ENCODE results near the gene RORC. TPM values are rescaled to one million over a fixed set of nuclear protein-coding genes. Genes with fewer than 3 reads are reported as not detected.

The RORC gene
- total and polyA plus RNA-seq, 2 donors = 19.9 to 56.8 TPM

DNA sequence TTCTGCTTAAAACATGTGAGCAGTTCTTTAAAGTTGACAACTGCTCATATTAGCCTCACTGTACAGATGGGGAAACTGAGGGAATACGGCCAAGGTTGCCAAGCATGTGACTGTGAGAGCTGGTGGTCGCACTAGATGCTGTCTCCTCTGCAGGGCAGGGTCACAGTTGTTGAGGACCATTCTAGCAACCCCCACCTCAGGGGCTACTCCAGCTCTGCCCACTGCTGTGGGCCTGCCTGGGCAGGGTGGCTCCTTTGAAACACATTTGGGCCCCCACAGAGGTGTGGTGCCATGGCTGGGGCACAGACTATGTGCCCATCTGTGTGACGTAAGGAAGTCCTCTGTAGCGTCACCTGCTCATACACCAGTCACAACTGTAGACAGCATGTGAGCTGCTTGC, 21.1 kb upstream of the RORC start:
- no peaks in the 10 kb centered on the region for H3K4me1 ChIP-seq (ENCODE audit: control insufficient read depth in 2 of 2, insufficient read depth in 2 of 2, low read length in 2 of 2)
- H3K36me3 ChIP-seq (ENCODE audit: control insufficient read depth in 2 of 2, insufficient read depth in 2 of 2, low read length in 1 of 2) = no peaks in the 10 kb centered on the region
- peaks cover 0 to 3% of the 10 kb centered on the region in 2 donors for H3K27me3 ChIP-seq (ENCODE audit: control insufficient read depth in 2 of 2, insufficient read depth in 1 of 2, low read length in 1 of 2)
- H3K9me3 ChIP-seq (ENCODE audit: control insufficient read depth in 2 of 2, insufficient read depth in 1 of 2, low read length in 1 of 2) = no peaks in the 10 kb centered on the region
- H3K4me3 ChIP-seq (ENCODE audit: low read length in 2 of 2) = no peak overlapping the region
- no peak overlapping the region for H3K27ac ChIP-seq (ENCODE audit: low read depth in 1 of 2, low read length in 1 of 2)
- no peak for DNase-seq (ENCODE audit: low read depth in 6 of 9, low spot score in 9 of 9)
- WGBS = 96% methylated on average over 4 of the region's 4 CpGs

DNA sequence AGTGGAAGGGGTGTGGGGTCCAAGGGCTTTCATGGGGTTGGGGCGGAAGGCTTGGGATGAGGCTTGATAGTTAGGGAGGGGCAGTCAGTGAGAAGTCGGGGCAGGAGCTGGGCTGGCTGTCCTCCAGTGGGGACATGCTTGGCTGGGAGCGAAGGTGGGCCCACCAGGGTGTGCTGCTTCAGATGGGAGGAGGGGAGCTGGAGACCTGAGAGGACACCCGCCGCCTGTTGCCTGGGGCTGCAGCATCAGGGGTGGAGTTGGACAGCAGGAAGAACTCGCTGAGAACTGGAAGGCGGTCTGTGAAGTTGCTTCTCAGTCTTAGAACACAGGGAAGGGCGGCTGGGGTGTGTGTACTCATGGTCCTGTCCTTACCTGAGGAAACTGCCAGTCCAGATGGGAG, 20.3 kb upstream of the RORC start:
- no peak for DNase-seq (ENCODE audit: low read depth in 6 of 9, low spot score in 9 of 9)
- Histone ChIP-seq H3K27ac (ENCODE audit: low read depth in 1 of 2, low read length in 1 of 2) (no peak overlapping the region), H3K9me3 (ENCODE audit: control insufficient read depth in 2 of 2, insufficient read depth in 1 of 2, low read length in 1 of 2) (no peaks in the 10 kb centered on the region), H3K4me1 (ENCODE audit: control insufficient read depth in 2 of 2, insufficient read depth in 2 of 2, low read length in 2 of 2) (no peaks in the 10 kb centered on the region), H3K27me3 (ENCODE audit: control insufficient read depth in 2 of 2, insufficient read depth in 1 of 2, low read length in 1 of 2) (peaks cover 0 to 3% of the 10 kb centered on the region in 2 donors), H3K36me3 (ENCODE audit: control insufficient read depth in 2 of 2, insufficient read depth in 2 of 2, low read length in 1 of 2) (no peaks in the 10 kb centered on the region), H3K4me3 (ENCODE audit: low read length in 2 of 2) (no peak overlapping the region)
- 94% methylated on average over 8 of the region's 8 CpGs for WGBS

DNA sequence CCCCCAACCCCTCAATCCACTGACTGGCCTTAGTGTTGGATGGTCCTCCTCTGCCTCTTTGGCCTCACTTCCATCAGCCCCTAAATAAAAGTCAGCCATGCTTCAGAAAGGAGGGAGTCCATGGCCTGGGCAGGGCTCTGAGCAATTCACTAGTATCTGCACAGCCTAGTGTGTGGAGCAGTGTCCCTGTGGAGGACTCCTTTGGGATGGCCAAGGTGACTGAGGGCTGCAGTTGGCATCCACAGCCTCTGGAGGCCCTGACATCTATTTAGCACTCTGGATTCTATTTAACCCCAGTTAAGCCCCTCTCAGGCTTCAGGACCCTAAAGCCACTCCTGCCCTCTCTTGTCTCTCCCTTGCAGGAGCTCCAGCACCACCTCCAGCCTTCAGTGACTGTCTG, 18.3 kb upstream of the RORC start:
- no peak overlapping the region for H3K4me3 ChIP-seq (ENCODE audit: low read length in 2 of 2)

DNA sequence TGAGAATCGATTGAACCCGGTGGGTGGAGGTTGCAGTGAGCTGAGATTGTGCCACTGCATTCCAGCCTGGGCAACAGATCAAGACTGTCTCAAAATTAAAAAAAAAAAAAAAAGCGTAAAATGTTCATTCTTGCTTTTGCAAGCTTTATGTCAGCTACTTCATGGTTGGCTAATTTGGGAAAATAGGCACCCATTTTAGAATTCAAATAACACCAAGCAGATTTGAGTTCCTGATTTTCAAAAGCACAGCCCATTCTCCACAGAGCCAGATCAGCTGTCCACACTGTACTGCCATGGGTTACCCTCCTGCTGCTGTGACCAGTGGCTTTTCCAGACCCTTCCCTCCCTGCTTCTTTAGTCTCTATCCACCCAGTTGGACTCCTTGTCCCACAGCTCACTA, 17.5 kb upstream of the RORC start:
- H3K4me1 ChIP-seq (ENCODE audit: control insufficient read depth in 2 of 2, insufficient read depth in 2 of 2, low read length in 2 of 2) = peaks cover 0 to 6% of the 10 kb centered on the region in 2 donors
- H3K9me3 ChIP-seq (ENCODE audit: control insufficient read depth in 2 of 2, insufficient read depth in 1 of 2, low read length in 1 of 2) = no peaks in the 10 kb centered on the region
- WGBS = 89% methylated on average over 3 of the region's 3 CpGs
- no peaks in the 10 kb centered on the region for H3K36me3 ChIP-seq (ENCODE audit: control insufficient read depth in 2 of 2, insufficient read depth in 2 of 2, low read length in 1 of 2)
- H3K27ac ChIP-seq (ENCODE audit: low read depth in 1 of 2, low read length in 1 of 2) = no peak overlapping the region
- no peak for DNase-seq (ENCODE audit: low read depth in 6 of 9, low spot score in 9 of 9)
- no peak overlapping the region for H3K4me3 ChIP-seq (ENCODE audit: low read length in 2 of 2)
- H3K27me3 ChIP-seq (ENCODE audit: control insufficient read depth in 2 of 2, insufficient read depth in 1 of 2, low read length in 1 of 2) = peaks cover 0 to 3% of the 10 kb centered on the region in 2 donors

More for the DNA sequence above, 18.3 kb upstream of the RORC start:
- no peaks in the 10 kb centered on the region for H3K36me3 ChIP-seq (ENCODE audit: control insufficient read depth in 2 of 2, insufficient read depth in 2 of 2, low read length in 1 of 2)
- H3K27ac ChIP-seq (ENCODE audit: low read depth in 1 of 2, low read length in 1 of 2) = no peak overlapping the region
- peaks cover 0 to 3% of the 10 kb centered on the region in 2 donors for H3K27me3 ChIP-seq (ENCODE audit: control insufficient read depth in 2 of 2, insufficient read depth in 1 of 2, low read length in 1 of 2)
- H3K9me3 ChIP-seq (ENCODE audit: control insufficient read depth in 2 of 2, insufficient read depth in 1 of 2, low read length in 1 of 2) = no peaks in the 10 kb centered on the region
- peaks cover 0 to 6% of the 10 kb centered on the region in 2 donors for H3K4me1 ChIP-seq (ENCODE audit: control insufficient read depth in 2 of 2, insufficient read depth in 2 of 2, low read length in 2 of 2)
- DNase-seq (ENCODE audit: low read depth in 6 of 9, low spot score in 9 of 9) = no peak

DNA sequence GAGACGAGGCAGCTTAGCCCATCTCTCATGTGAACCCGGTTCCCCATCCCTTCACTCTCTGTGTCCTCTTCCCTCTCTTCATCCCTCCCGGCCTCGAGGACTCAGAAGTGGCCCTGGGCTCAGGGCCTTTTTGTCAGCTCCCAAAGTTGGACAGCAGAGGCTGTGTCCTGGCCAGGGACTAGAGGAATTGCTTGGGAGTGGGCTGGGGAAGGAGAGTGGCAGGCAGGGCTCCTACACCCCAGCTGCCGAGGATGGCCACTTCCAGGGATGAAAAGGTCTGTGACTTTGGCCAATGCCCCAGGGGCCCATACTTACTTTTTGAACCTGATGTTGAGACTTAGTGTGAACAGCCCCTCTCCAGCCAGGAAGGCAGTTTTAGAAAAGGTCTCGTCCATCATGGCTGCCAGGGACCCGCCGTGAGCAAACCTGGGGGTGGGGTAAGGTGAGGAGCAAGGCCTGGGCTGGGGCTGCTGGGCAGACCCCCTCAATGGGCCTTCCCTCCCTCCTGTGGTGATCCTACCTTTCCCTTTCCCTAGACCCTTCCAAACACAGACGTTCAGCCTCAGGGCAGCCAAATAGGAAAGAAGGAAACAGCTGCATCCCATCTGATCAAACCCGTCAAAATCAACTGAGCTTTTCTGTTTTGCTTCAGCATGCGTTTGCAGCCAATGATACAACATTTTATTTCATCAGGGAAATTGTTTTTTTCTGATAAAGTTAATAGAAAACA, 16.4 kb upstream of the RORC start:
- no peak overlapping the region for H3K4me3 ChIP-seq (ENCODE audit: low read length in 2 of 2)
- H3K4me1 ChIP-seq (ENCODE audit: control insufficient read depth in 2 of 2, insufficient read depth in 2 of 2, low read length in 2 of 2) = peaks cover 0 to 6% of the 10 kb centered on the region in 2 donors
- no peaks in the 10 kb centered on the region for H3K9me3 ChIP-seq (ENCODE audit: control insufficient read depth in 2 of 2, insufficient read depth in 1 of 2, low read length in 1 of 2)
- no peak overlapping the region for H3K27ac ChIP-seq (ENCODE audit: low read depth in 1 of 2, low read length in 1 of 2)
- 64% methylated on average over 11 of the region's 11 CpGs for WGBS
- H3K36me3 ChIP-seq (ENCODE audit: control insufficient read depth in 2 of 2, insufficient read depth in 2 of 2, low read length in 1 of 2) = no peaks in the 10 kb centered on the region
- H3K27me3 ChIP-seq (ENCODE audit: control insufficient read depth in 2 of 2, insufficient read depth in 1 of 2, low read length in 1 of 2) = peaks cover 0 to 3% of the 10 kb centered on the region in 2 donors
- no peak for DNase-seq (ENCODE audit: low read depth in 6 of 9, low spot score in 9 of 9)

DNA sequence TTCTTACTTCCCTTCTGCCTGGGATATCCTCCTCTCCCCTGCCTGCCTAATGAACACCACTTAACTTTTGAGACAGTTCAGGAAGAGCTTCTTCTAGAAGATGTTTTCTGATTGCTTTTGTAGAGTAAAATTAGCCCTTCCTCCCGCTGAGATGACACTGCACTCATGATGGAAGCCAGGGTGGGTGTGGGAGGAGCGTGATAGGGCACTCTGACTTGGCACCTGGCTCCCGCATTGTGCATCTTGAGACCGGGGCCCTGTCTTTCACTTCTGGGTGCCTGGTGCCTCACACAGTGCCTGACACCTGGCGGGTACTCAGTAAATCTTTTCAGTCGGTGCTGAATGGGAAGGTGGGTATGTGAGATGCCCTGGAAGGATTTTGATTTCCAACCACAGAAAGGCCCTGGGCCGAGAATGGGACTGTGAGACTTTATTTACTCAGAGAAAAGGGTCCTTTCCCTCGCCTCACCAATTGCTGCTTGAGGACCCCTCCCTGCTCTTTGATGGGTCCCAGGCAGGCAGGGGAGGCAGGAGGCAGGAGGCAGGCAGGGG, 15.2 kb upstream of the RORC start:
- Histone ChIP-seq H3K4me3 (ENCODE audit: low read length in 2 of 2) (no peak overlapping the region), H3K27me3 (ENCODE audit: control insufficient read depth in 2 of 2, insufficient read depth in 1 of 2, low read length in 1 of 2) (peaks cover 0 to 3% of the 10 kb centered on the region in 2 donors), H3K36me3 (ENCODE audit: control insufficient read depth in 2 of 2, insufficient read depth in 2 of 2, low read length in 1 of 2) (no peaks in the 10 kb centered on the region), H3K4me1 (ENCODE audit: control insufficient read depth in 2 of 2, insufficient read depth in 2 of 2, low read length in 2 of 2) (peaks cover 0 to 6% of the 10 kb centered on the region in 2 donors), H3K27ac (ENCODE audit: low read depth in 1 of 2, low read length in 1 of 2) (no peak overlapping the region), H3K9me3 (ENCODE audit: control insufficient read depth in 2 of 2, insufficient read depth in 1 of 2, low read length in 1 of 2) (no peaks in the 10 kb centered on the region)
- DNase-seq (ENCODE audit: low read depth in 6 of 9, low spot score in 9 of 9) = no peak
- WGBS = 90% methylated on average over 8 of the region's 8 CpGs

DNA sequence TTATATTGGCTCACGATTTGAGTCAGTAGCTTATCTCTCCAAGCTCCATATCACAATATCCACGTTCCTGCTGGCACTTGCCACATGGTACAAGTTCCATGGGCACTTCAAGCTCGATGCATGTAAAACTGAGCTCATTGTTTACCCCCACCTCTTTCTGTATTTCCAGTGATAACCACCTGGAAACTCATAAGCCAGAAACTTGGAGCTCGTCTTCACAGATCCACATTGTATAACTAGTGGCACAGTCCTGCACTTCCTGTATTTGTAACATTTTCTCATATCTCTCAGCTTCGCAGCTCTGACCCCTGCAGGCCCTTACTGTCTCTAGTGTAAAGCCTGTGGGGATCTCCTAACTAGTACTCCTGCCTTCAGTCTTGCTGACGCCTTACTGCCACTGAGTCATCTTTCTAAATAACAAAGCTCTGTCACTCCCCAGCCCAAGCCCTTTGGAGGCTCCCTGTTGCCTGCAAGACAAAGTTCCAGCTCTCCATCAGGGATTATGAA, 14.5 kb upstream of the RORC start:
- no peaks in the 10 kb centered on the region for H3K36me3 ChIP-seq (ENCODE audit: control insufficient read depth in 2 of 2, insufficient read depth in 2 of 2, low read length in 1 of 2)
- WGBS = 89% methylated on average over 6 of the region's 6 CpGs
- no peak overlapping the region for H3K4me3 ChIP-seq (ENCODE audit: low read length in 2 of 2)
- no peaks in the 10 kb centered on the region for H3K9me3 ChIP-seq (ENCODE audit: control insufficient read depth in 2 of 2, insufficient read depth in 1 of 2, low read length in 1 of 2)
- H3K4me1 ChIP-seq (ENCODE audit: control insufficient read depth in 2 of 2, insufficient read depth in 2 of 2, low read length in 2 of 2) = peaks cover 0 to 6% of the 10 kb centered on the region in 2 donors
- peaks cover 0 to 5% of the 10 kb centered on the region in 2 donors for H3K27me3 ChIP-seq (ENCODE audit: control insufficient read depth in 2 of 2, insufficient read depth in 1 of 2, low read length in 1 of 2)
- no peak for DNase-seq (ENCODE audit: low read depth in 6 of 9, low spot score in 9 of 9)
- H3K27ac ChIP-seq (ENCODE audit: low read depth in 1 of 2, low read length in 1 of 2) = no peak overlapping the region

DNA sequence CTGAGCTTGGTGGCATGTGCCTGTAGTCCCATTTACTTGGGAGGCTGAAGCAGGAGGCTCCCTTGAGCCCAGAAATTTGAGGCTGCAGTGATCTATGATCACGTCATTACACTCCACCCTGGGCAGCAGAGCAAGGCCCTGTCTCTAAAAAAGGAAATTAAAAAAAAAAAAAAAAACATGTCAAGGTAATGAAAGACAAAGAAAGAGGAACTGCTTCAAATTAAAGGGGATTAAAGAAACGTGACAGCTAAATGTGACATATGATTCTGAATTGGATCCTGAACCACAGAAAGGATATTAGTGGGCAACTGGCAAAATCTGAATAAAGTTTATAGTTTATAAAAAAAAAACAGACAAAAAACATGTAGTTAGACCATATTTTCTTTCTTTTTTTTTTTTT, 11.8 kb upstream of the RORC start:
- Histone ChIP-seq H3K4me1 (ENCODE audit: control insufficient read depth in 2 of 2, insufficient read depth in 2 of 2, low read length in 2 of 2) (peaks cover 18 to 25% of the 10 kb centered on the region in 2 donors), H3K4me3 (ENCODE audit: low read length in 2 of 2) (no peak overlapping the region), H3K9me3 (ENCODE audit: control insufficient read depth in 2 of 2, insufficient read depth in 1 of 2, low read length in 1 of 2) (peaks cover 0 to 4% of the 10 kb centered on the region in 2 donors), H3K27ac (ENCODE audit: low read depth in 1 of 2, low read length in 1 of 2) (no peak overlapping the region), H3K27me3 (ENCODE audit: control insufficient read depth in 2 of 2, insufficient read depth in 1 of 2, low read length in 1 of 2) (peaks cover 20 to 29% of the 10 kb centered on the region in 2 donors), H3K36me3 (ENCODE audit: control insufficient read depth in 2 of 2, insufficient read depth in 2 of 2, low read length in 1 of 2) (no peaks in the 10 kb centered on the region)
- WGBS = 32% methylated on average over 2 of the region's 2 CpGs
- no peak for DNase-seq (ENCODE audit: low read depth in 6 of 9, low spot score in 9 of 9)

DNA sequence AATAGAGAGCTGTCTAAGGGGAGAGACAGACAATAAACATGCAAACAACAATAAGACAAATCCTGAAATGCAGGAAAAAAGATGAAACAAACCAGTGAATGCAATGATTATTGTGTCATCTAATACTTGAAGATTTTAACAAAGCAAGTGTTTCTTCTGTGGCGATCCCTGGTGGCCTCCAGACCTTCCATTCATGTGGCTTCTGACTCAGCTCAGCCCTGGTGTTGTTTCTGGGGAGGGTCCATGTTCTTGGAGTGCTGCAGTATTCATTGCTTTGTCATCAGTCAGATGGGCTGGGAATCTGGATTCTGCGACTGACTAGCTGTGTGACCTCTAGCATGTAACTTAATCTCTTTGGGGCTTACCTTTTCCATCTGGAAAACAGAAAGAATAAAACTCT, 9.5 kb upstream of the RORC start:
- peaks cover 27 to 44% of the 10 kb centered on the region in 2 donors for H3K27me3 ChIP-seq (ENCODE audit: control insufficient read depth in 2 of 2, insufficient read depth in 1 of 2, low read length in 1 of 2)
- no peak overlapping the region for H3K27ac ChIP-seq (ENCODE audit: low read depth in 1 of 2, low read length in 1 of 2)
- H3K4me1 ChIP-seq (ENCODE audit: control insufficient read depth in 2 of 2, insufficient read depth in 2 of 2, low read length in 2 of 2) = peaks cover 36 to 37% of the 10 kb centered on the region in 2 donors
- no peak for DNase-seq (ENCODE audit: low read depth in 6 of 9, low spot score in 9 of 9)
- WGBS = 97% methylated on average over 2 of the region's 2 CpGs
- H3K4me3 ChIP-seq (ENCODE audit: low read length in 2 of 2) = no peak overlapping the region
- H3K9me3 ChIP-seq (ENCODE audit: control insufficient read depth in 2 of 2, insufficient read depth in 1 of 2, low read length in 1 of 2) = peaks cover 0 to 4% of the 10 kb centered on the region in 2 donors
- H3K36me3 ChIP-seq (ENCODE audit: control insufficient read depth in 2 of 2, insufficient read depth in 2 of 2, low read length in 1 of 2) = no peaks in the 10 kb centered on the region

Measured in thymus (tissue), 11 donors.